ENCODE results near the gene CTXND1.

CTXND1 gene

DNA sequence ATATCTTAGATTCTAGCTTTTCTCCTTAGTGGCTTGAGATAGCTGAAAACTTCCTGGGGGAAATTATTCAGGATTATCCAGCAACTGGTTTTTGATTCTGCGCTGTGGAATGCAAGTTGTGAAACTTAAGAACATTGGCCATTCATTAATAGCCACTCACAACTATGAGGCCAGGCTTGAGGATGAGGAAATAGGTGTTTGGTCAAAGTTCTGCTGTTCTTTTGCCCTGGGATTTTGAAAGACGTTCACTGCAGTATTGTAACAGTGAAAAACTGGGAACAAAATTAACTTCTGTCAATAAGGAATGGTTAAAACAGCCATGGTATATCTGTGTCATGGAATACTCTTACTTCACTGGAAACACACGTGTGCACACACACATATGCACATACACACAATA, 44.1 kb downstream of the CTXND1 start:
- no peak for DNase-seq

DNA sequence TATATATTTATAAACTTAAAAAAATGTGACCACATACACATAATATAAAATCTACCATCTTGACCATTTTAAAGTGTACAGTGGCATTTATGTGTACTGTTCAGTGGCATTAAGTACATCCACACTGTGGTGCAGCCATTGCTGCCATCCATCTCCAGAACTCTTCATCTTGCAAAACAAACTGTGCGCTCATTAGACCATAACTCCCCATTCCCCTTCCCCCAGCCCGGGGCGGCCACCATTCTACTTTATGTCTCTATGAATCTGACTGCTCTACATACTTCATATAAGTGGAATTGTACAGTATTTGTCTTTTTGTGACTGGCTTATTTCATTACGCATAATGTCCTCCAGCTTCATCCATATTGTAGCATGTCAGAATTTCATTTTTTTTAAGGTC, 47.8 kb downstream of the CTXND1 start:
- DNase-seq = no peak

DNA sequence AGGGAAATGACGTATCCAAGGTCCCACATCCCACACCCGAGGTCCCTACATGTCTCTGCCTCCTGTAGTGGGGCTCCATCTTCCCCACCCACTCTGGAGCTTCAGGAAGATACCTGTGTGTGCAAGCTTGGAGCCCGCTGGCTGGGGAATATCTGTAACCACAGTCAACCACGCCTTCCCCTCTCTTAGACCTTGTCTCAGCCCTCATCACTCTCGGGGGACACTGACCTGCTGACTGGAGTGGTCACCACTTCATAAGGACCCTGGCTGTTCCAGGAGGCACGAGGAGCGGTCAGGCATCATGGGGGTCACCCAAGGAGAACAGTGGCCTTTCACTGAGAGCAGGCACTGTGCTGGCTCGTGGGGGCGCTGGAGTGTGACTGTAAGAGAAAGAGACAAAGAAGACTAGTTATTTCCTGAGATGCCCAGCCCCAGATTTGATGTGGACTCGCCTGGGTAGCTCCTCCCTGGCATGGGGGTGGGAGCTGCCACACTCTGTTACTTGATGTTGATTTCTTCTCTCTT, 48.6 kb downstream of the CTXND1 start:
- DNase-seq = no peak

DNA sequence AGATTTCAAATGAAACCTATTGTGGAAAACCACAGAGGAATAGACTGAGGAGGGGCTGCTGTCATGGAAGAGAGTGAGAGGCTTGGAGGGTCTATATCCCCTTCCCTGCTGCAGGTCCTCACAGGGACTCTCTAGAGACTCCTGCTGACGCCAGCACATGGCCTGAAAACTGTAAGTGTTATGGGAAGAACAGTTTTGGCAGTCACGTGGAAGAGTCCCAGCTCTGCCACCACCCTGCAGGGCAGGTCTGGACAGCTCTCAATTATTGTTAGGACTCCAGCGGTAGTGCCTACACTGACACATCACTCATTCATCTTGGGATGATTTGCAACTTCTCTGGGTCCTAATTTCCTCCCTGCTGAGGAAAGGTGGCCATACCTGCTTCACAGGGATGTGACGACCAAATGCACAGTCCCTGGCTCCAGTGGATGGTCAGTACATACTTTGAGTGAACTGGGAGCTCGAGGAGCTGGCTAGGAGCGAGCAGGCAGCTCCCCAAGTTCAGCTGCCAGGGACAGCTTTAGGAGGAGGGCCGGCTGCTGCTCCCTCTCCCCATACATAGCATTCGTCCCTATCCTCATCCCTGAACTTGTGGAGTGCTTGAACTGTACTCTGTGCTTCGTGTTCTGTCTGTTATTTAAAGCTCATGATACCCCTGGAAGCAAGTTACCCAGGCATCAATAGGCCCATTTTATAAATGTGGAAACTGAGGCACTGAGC, 49.2 kb downstream of the CTXND1 start:
- DNase-seq = no peak

DNA sequence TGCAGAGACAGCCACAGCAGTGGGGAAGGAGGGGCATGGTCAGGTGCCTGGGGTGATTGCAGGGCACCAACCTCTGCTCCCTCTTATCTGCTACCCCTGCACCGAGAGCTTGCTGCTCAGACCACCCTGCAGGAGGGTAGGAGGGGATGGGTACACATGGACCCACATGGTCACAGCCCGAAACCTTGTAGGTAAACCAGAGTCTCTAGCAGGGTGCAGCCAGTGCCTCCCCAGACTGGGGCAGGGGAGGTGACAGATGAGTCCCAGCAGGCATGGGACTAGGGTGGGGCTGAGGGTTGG, 50.0 kb downstream of the CTXND1 start:
- no peak for DNase-seq

DNA sequence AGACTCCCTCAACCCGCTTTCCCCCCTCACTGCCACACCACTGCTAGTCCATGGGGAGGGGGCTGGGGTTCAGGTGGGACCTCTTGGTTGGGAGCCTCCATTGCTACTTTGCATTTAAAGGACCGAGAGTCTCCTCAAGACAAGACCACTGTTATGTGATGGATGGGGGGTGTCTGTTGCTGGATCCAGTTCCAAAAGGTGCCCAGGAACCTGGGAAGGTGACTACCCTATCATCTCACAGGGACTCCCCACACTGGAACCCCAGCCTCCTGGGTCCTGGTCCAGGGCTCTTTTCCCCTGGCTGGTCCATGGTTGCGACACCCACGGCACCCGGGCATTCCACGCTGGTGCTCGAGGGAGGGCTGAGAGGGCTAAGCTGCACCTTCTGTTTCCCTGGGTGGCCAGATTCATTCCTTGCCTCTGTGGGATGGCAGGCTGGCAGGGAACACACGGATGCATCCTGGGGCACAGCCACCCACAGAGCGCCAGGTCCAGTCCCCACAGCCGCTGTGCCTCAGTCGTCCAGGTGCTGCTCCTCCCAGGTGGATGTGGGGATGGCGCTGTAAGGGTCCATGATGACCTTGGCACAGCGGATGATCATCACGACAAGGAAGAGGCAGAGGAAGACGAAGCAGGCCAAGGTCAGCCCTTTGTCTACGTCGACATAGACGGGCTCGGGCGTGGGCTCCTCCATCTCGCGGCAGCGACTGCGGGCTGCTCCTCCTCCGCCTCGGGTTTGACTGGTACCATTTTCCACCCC, 50.6 kb downstream of the CTXND1 start:
- DNase-seq = no peak

DNA sequence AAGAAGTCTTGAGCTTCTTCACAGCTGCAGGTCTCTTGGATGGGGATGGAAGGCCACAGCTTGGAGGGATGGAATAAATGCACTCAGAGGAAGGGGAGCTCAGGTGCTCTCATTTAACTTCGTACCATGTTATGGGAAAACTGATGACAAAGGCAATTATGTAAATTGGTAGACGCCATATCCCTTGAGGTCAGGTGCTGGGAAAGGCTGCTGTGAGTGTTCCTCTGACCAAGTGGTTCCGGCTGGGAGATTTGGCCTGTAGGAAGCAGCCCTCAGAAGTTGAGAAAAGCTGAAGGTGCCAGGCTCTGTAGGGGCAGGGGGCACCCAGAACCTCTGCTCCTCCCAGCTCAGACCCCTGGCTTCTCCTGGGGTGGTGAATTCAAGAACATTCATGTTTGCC, 52.1 kb downstream of the CTXND1 start:
- DNase-seq = no peak

DNA sequence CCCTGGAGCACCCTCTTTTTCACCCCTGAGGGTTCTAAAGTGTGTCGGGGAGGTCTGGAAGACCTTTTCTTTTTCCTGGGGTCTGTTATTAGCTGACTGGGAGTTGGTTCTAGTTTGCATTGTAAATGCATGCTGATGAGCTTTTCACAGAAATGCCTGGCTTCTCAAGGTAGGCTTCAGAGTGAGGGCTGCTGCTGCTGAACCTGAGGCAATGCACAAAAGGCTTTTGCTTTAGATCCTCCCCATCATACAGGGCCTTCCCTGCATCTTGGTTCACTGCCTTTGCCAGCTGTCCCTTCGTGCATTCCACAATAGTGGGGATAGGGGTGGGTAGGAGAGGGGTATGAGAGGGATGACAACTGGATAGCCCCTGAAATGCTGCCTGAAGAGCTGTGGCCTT, 52.6 kb downstream of the CTXND1 start:
- no peak for DNase-seq

DNA sequence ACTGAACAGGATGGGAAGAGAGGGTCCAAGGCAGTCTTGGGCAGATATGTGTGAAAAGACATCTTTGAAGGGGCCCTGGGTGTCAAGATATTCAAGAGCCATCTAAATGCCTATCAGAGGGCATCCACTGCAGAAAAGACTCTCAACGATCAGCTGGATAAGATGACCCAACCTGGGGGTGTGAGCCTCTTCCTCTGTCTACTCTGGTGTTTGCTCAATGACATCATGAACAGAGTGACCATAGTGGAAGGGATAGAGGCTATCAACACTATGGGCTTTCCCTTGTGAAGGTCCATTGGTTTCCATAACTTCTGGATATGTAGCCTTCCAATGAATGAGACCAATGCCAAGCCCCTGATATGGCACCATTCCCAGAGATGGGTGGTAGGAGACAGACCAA, 57.1 kb downstream of the CTXND1 start:
- no peak for DNase-seq

DNA sequence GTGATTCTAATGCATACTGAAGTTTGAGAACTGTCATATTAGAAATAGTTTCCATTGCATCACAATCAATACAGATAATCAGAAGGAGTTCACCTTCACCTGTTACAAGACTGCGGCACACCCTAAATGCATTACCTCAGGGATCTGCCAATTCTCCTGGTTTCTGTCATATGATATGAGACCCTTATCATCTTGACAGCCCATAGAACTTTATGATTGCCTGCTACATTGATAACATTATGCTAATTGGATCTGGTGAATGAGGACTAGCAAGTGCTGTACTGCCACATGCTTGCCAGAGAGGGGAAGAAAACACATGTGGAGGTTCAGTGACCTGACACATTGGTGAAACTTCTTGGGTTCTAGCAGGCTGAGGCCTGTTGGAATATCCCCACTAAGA, 57.8 kb downstream of the CTXND1 start:
- DNase-seq = no peak

DNA sequence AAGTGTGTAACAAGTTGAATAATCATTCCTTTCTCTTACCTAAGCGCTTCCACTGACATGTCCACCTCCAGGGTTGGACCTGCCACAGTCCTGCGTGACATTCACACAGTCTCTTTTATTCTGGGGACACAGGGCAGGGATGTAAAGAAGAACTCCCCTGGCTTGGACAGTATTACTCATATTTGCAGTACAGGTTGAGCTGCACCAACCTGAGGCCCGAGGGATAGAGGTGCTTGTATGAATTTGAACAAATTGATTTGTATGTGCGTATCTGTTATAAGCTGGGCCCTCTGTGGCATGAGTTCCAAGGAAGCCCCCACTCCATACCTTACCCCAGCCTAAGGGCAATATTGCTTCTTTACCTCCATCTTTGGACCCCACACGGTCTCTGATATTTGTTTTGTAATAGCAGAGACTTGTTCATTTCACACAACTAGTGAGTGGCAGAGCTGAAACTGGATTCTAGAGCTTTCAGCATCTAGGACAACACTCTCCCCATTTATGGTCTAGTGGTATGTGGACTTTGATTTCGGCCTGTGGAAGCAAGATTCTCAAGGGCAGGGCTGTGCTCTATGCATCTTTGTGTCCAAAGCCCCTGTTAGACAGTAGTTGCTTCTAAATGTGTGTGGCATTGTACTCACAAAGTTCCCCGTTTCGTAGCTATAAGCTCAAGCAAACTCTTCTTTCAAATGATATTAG, 60.0 kb downstream of the CTXND1 start:
- DNase-seq = no peak

DNA sequence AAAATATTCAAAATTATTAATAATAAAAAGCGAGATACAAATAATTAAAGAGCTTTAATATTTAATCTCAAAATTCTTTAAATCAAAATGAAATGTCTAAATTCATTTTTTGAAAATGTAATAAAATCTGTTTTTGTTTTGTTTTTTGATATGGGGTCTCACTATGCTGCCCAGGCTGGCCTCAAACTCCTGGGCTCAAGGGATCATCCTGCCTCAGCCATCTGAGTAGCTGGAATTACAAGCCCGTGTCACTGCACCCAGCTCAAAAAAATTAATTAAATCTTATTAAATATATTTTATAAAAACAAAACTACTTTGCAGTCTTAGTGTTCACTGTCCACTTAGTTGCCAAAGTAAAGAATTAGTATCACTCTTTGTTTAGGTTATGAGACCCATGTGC, 60.8 kb downstream of the CTXND1 start:
- no peak for DNase-seq

DNA sequence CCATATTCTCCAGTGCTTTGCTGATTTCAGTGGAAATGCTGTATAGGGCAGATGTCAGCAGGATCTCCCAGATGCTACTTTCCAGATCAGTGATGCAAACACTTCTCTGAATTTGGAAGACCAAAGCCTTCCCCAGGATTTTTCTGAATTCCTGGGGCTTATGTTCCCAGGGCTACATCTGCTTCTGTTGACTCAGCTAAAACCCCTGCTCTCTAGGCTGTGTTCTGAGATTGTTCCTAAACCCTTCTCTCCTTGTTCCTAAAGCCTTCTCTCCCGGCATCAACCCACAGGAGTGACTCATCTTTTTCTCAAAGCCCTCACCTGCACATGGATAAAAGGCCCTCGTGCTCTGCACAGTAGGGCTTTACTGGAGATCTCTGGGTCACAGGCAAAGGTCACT, 63.8 kb downstream of the CTXND1 start:
- DNase-seq = no peak

DNA sequence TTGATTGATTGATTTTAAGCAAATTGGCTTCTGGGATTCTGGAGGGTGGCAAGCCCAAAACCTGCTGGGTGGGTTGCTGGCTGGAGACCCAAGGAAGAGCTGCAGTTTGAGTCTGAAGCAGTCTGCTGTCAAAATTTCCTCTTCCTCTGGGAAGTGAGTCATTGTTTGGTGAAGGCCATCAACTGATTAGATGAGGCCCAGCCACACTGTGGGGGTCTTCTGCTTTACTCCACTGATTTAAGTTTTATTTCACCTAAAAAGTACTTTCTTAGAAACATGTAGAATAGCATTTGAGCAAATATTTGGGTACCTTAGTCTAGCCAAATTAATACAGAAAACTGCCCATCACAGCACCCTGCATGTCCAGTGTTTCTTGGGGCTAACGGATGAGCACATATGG, 65.4 kb downstream of the CTXND1 start:
- DNase-seq = no peak

DNA sequence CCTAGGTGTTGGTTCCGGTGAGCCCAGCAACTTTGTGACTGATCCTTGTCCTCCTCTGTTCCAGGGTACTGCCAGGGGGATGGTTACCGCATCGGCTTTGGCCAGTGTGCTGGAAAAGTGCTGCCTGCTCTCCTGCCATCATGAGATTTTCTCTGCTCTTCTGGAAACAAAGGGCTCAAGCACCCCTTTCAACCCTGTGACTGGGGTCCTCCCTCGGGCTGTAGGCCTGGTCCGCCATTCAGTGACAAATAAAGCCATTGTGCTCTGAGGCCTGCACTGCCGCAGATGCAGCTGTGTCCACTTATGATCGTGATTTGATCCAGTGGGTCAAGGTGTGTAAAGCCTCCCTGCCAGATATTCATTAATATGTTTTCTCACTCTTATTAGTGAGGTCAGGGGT, 65.9 kb downstream of the CTXND1 start:
- DNase-seq = no peak

DNA sequence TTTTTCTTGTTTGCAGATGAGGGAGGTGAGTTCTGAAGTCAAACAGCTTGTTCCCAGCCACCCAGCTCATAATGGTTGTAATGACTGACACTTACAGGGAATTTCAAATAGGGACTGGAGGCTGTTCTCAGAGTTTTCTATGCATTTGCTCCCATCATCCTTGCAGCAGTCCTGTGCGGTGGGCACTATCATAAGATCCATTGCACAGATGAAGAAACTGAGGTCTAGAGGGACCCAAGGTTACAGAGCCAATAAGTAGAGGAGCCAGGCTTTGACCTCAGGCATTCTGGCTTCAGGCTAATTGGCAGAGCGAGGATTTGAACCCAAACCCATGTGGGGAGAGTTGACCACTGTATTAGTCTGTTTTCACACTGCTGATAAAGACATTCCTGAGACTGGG, 66.9 kb downstream of the CTXND1 start:
- DNase-seq = no peak

DNA sequence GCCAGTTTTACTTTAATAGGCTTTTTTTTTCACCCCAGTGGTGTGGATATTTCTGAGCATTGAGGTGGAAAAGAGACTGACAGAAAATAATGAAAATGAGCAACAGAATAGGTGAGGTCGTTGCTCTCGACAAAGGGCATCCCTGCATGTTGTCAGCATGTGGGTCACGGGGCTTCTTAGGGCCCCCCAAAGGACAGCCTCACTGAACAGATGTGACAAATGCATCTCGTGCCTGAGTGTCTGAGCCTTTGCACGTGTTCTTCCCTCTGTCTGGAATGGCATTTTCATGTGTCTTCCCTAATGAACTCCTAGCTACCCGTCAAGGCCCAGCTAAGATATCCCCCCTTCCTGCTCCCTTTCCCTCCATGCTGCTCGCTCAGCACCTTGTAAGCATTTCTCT, 67.5 kb downstream of the CTXND1 start:
- DNase-seq = no peak

DNA sequence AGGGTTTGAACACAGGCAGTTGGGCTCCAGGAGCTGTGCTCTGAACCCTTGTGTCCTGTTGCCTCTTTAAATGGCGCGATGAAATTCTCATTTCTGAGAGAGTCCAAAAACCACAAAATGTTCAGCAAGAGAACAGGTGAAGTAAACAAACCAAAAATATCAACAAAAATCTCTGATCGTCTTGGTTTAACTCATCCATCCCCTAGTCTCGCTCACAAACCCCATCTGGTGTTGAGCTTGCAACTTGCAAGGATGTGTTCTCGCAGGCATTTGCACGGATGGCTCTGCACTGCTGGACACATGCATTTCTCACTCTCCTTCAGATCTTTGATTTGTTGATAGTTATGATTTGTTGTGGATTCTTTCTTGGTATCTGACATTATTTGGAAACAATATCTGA, 68.1 kb downstream of the CTXND1 start:
- DNase-seq = no peak

DNA sequence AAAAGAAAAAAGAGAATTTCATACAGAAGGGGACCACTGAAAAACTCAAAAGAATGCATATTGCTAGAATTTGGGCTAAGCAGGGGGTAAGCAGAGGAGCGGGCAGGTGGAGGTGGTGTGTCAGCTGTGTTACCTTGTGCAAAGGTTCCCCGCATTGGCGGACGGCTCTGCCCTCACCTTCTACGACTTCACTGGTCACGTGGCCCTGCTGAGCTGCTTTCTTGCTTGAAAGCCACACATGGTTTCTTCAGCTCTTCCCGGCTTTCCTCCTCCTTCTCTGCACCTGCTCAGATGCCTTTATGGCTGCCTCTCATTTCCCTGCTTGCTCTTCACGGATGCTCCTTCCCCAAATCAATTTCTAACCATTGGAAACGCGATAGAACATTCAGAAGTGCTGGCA, 68.7 kb downstream of the CTXND1 start:
- DNase-seq = no peak

DNA sequence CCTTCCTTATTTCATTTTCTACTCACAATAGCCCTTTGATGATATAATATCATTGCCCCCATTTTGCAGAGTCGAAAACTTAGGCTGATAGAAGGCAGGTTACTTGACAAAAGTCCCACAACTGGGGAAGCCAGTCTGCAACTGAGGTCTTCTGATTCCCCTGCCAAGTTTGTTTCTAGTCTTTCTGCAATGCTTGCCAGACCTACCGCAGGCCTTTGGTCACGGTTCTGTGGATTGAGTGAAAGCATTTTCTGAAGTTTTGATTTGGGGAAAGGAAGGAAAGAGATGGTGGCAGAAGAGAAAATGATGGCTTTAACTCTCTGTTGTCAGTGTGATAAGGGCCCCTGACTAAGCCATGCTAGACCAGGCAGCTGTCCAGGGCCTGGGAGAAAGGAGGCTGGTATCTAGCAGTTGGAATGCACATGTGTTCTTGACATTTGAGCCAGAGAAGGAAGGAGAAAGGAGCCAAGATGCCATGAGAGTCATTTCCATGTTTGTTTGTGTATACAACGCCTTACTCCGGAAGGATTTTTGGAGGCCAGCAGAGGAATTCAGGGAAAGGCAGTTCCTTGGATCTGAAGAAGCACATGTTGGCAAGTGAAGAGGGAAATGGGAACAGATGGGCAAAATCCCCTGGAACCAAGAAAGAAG, 69.3 kb downstream of the CTXND1 start:
- DNase-seq = no peak

DNA sequence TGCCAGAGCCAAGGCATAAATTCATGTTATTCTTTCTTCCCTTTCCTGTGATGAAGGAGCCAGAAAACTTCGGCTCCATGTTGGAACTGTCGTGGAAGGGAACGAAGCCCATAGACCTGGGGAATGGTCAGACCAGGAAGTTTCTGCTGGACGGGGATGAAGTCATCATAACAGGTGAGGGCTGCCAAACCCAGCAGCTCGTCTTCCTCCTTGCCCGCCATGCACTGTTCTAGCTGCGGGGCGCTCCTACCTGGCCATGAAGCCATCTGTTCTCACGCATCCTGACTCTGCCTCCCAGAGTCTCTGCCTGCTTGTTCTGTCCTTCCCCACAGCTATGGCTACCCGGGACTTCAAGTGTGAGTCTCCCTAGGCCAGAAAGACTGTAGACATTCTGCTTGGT, 71.0 kb downstream of the CTXND1 start:
- DNase-seq = peak; percentile 42

DNA sequence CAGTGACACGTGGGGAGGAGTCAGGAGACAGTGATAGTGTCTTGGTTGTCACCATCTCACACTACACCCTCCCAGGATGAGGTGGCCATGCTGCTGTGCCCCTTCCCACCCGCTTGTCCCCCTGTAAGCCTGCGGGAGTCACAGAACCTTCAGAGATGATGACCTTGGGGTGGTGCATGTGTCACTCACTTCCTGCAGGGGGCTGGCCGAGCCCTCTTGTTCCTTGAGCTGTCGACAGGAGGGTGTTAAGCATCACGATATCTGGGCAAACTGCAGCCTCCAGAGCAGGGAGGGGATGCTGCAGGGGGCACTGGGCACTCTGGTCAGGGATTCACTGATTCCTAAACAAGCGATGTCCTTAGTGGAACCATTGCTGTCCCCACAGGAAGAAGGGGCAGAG, 71.5 kb downstream of the CTXND1 start:
- DNase-seq = no peak

DNA sequence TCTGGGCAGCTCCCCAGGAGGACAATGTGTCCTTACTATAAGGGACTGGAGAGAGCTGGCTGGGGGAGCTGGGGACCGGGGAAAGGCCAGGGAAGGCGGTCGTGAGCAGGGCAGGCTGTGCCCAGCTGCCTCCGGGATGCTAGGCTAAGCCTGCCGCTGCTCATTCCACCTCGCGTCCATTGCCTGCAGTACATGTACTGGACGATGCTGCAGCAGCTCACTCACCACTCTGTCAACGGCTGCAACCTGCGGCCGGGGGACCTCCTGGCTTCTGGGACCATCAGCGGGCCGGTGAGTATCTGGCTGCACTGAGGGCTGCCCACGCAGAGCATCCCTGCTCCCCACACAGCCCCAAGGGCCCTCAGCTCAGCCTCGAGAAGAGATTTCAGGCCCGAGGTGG, 72.1 kb downstream of the CTXND1 start:
- DNase-seq = peak; percentile 42
